Liver (tissue), 3 donors: ENCODE data around the gene NKIRAS1.

ENCODE experiments used
- TAF1 ChIP-seq: conservative IDR thresholded peaks from 2 replicates; pipeline ENCODE4 v1.6.1; 2016; ENCODE audit warnings: antibody characterized with exemption, mild to moderate bottlenecking
- TF ChIP-seq, protein P1 (sequence below): fragments of 150-350 bp; IDR thresholded peaks from 2 replicates; pipeline ENCODE4 v1.5.1; 2017; ENCODE audit warnings: improper control_type of control experiment, low read depth, low read length; ENCODE audit not compliant: missing input control
- TF ChIP-seq, protein P2 (sequence below): IDR thresholded peaks from 2 replicates; pipeline ENCODE4 v1.6.1; 2016; ENCODE audit warnings: antibody characterized with exemption
- donor health status: healthy.
- donor health status: healthy.

DNA sequence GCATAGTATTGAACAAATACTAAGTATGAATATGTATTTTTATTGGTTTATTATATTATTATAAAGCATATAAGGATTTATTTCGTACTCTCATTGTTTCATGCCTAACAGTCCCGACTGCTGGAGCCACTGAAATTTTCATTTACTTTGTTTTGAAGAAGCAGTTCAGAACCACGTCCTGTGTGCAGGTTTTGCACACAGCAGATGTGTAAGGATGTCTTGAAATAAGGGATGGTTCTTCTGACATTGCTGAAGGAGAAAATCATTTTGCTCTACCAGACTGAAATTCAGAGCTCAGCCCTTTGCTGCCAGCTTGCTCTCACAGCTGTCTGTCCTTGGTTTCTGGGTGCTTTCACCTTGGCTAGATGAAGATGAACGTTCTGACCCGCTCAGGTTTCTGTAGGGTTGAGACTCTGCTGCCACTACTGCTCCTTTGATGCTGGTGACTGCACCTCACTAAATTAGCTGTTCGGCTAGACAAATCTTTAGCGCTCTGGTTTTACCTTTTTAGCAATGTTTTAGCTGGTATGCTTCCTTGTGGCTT is 56.9 kb downstream of the NKIRAS1 start:
- TF ChIP-seq TAF1, result no peak
- TF ChIP-seq, protein P1, sequence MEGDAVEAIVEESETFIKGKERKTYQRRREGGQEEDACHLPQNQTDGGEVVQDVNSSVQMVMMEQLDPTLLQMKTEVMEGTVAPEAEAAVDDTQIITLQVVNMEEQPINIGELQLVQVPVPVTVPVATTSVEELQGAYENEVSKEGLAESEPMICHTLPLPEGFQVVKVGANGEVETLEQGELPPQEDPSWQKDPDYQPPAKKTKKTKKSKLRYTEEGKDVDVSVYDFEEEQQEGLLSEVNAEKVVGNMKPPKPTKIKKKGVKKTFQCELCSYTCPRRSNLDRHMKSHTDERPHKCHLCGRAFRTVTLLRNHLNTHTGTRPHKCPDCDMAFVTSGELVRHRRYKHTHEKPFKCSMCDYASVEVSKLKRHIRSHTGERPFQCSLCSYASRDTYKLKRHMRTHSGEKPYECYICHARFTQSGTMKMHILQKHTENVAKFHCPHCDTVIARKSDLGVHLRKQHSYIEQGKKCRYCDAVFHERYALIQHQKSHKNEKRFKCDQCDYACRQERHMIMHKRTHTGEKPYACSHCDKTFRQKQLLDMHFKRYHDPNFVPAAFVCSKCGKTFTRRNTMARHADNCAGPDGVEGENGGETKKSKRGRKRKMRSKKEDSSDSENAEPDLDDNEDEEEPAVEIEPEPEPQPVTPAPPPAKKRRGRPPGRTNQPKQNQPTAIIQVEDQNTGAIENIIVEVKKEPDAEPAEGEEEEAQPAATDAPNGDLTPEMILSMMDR, result no peak
- TF ChIP-seq, protein P2, sequence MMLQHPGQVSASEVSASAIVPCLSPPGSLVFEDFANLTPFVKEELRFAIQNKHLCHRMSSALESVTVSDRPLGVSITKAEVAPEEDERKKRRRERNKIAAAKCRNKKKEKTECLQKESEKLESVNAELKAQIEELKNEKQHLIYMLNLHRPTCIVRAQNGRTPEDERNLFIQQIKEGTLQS, result no peak
